A172 (cell line): ENCODE results near the gene ELOVL5. TPM values are rescaled to one million over a fixed set of nuclear protein-coding genes. Genes with fewer than 3 reads are reported as not detected.

Experiments used
- DNase-seq: peaks from one replicate; pipeline ENCODE4 v3.0.0-alpha.2; 2015; ENCODE audit warnings: low spot score
- total RNA-seq: library from RNA; depleted of rRNA; stranded (reverse); fragments of >200 nt; shearing (Covaris generic); gene quantifications from 2 replicates; pipeline ENCODE4 v1.2.3, GENCODE V29; 2014

ELOVL5 gene
- total RNA-seq, 1 experiment from 2014 or later, result 57.3 TPM

- DNase-seq, result no peak
These were observed 75.4 kb downstream of the ELOVL5 start for GRCh38 chr6:53273370-53273769.

GRCh38 chr6:53269827-53270226 is 78.9 kb downstream of the ELOVL5 start:
- DNase-seq, result no peak

GRCh38 chr6:53268858-53269608 is 79.7 kb downstream of the ELOVL5 start:
- DNase-seq, result no peak

- no peak for DNase-seq
These were observed 82.1 kb downstream of the ELOVL5 start for GRCh38 chr6:53266553-53267090.

GRCh38 chr6:53264915-53265607 is 83.7 kb downstream of the ELOVL5 start:
- DNase-seq, result no peak

- no peak for DNase-seq
These were observed 84.4 kb downstream of the ELOVL5 start for GRCh38 chr6:53264337-53264736.

- no peak for DNase-seq
These were observed 84.8 kb downstream of the ELOVL5 start for GRCh38 chr6:53263917-53264316.

GRCh38 chr6:53259860-53260580 is 88.7 kb downstream of the ELOVL5 start:
- DNase-seq, result no peak

GRCh38 chr6:53258774-53259155 is 90.0 kb downstream of the ELOVL5 start:
- no peak for DNase-seq

GRCh38 chr6:53258076-53258773 is 90.5 kb downstream of the ELOVL5 start:
- no peak for DNase-seq

- no peak for DNase-seq
These were observed 91.2 kb downstream of the ELOVL5 start for GRCh38 chr6:53257533-53257932.

GRCh38 chr6:53257001-53257400 is 91.7 kb downstream of the ELOVL5 start:
- DNase-seq, result no peak

GRCh38 chr6:53252177-53252692 is 96.5 kb downstream of the ELOVL5 start:
- no peak for DNase-seq

- no peak for DNase-seq
These were observed 97.6 kb downstream of the ELOVL5 start for GRCh38 chr6:53251033-53251672.

- peak; percentile 52 for DNase-seq
These were observed 98.3 kb downstream of the ELOVL5 start for GRCh38 chr6:53250176-53251032.

GRCh38 chr6:53246924-53247323 is 101.8 kb downstream of the ELOVL5 start:
- no peak for DNase-seq

- no peak for DNase-seq
These were observed 103.8 kb downstream of the ELOVL5 start for GRCh38 chr6:53244958-53245357.

- no peak for DNase-seq
These were observed 104.3 kb downstream of the ELOVL5 start for GRCh38 chr6:53244399-53244931.

- DNase-seq, result no peak
These were observed 106.8 kb downstream of the ELOVL5 start for GRCh38 chr6:53241938-53242337.

- no peak for DNase-seq
These were observed 108.0 kb downstream of the ELOVL5 start for GRCh38 chr6:53240761-53241160.
